ENCODE data around the gene CPNE2.
"Not testable (repeated sequence)": the region's sequence is repeated elsewhere in the genome, so short reads cannot be mapped to it uniquely, and the experiment has no call there.

The CPNE2 gene

DNA sequence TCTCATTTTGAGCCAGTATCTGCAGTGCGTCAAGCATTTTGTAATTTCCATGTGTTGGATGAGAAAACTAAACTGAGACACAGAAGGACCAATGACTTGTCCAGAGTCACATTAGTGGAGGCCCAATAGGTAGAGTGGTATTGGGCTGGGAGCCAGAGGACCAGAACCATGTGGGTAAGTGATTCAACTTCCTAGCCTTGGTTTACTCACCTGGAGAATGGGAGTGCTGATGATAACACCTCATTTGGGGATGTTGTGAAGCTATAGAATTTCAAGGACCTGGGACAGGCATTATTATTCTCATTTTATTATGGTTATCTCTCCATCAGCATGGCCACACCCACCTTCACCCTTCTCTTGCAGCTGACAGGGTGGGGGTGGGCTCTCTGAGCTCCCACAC lies 8.1 kb downstream of the CPNE2 start:
- no peak for DNase-seq

DNA sequence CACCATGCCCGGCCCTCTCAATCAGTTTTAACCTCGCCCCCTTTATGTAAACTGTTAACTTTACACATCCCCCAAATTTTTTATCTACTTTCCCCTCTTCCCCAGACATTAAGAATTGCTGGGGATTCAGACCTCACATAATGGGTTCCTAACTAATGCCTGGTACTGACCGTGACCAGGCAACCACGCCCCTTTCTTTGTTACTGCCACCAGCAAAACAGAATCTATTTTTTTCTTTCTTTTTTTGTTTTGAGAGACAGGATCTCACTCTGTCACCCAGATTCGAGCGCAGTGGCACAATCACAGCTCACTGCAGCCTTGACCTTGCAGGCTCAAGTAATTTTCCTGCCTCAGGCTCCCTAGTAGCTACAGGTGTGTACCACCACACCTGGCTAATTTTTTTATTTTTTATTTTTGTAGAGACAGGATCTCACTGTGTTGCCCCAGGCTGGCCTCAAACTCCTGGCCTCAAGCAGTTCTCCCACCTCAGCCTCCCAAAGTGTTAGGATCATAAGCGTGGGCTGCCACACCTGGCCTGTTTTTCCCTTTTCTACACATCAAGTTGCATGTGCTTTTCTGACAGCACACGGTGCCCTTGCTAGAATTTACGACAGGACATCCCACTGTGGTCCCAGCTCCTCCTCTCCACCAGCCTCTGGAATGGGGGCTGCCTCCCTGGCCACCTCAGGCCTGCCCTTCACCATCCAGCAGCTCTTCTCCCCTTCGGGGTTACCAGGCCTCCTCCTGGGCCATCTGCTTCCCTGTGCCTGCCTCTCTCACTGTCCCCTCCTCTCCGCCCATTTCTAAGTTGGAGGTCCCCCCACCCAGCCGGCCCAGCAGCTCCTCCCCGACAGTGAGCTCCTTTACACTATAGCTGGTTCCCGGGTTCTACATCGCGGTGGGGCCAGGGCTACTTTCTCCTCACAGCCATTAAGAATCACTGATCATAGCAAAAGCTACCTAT lies 10.8 kb downstream of the CPNE2 start:
- no peak for DNase-seq

DNA sequence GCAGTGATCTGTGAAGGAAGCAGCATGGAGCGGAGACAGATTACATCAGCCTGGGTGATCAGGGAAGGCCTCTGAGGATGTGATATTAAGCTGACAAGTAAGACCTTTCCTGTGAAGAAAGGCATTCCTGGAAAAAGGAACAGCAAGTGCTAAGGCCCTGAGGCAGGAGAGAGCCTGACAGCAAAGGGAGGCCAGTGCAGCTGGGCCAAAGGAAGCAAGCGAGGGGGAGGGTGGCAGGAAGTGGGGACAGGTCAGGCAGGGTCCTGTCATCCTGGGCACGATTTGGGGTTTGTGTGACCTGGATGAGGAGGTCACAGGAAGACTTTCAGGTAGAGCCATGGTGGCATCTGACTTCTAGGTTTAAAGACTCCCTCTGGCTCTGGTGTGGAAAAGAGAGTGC lies 12.3 kb downstream of the CPNE2 start:
- no peak for DNase-seq

DNA sequence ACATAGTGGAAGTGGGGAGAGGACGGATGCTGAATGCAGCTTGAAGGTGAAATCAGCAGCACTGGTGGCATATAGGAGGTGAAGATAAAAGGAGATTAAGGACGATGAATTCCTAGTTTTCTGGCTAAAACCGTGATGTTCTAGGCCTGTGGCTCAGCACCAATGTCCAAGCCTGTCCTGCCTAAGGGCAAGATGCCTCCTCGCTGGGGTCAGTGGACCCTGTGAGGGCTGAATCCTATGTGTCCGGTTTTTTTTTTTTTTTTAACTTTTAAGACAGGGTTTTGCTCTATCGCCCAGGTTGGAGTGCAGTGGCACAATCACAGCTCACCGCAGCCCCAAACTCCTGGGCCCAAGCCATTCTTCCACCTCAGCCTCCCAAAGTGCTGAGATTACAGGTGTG lies 12.8 kb downstream of the CPNE2 start:
- DNase-seq: no peak

DNA sequence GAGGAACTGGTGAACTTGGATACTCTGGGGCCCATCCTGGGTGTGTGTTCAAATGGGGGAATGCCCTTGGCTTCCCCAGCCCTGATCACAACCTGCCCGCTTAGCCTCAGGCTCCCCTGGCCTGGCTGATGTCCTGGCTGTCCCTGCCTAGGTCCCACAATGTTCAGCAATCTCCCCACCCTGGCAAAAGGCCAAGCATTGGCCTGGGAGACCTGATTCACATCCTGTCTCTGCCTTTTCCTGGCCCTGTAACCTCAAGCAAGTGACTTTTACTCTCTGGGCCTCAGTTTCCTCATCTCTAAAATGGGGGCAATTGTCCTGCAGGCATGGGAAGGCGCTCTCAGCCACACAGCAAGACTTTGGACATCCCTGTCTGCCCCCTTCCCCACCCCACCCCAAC lies 14.4 kb downstream of the CPNE2 start:
- DNase-seq: no peak

DNA sequence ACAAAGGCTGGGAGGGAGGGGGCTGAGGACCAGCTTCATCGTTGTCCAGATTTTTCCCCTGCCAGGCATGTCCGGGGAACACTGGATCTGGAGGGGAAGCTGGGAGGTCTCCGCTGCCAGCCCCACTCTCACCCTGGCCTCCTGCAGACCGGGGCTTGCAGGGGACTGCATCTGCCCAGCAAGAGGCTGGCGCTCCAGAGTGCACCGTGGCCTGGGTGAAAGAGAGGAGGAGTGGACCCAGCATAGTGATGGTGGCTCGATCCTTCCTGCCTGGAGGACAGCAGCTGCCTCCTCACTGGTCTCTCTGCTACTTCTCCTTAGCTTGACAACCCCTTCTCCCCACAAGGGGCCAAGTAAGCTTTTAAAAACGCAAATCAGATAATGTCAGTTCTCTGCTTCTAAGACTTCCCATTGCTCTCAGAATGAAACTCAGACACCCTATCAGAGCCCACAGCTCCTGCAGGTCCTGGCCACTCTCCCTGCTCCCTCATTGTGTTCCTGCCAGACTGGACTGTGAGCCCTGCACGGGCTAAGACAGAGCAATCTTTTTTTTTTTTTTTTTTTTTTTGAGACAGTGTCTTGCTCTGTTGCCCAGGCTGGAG lies 15.0 kb downstream of the CPNE2 start:
- DNase-seq: no peak

DNA sequence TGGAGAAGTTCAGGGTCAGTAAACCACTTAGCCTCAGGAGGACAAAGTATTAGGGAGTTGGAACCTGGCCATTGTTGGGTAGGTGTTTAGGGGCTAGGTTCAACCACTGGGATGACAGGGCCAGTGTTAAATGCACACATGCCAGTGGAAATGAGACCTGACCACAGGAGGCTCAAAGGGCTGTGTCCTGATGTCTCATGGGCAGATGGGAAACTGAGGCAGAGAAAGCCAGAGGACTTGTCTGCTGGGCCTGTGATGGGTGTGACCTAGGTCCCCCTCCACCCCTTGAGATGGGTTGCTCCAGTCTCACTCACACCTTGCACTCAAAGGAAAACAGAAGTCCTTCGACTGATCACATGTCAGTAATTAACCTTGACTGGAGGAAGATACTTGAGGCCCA lies 16.0 kb downstream of the CPNE2 start:
- DNase-seq: no peak

DNA sequence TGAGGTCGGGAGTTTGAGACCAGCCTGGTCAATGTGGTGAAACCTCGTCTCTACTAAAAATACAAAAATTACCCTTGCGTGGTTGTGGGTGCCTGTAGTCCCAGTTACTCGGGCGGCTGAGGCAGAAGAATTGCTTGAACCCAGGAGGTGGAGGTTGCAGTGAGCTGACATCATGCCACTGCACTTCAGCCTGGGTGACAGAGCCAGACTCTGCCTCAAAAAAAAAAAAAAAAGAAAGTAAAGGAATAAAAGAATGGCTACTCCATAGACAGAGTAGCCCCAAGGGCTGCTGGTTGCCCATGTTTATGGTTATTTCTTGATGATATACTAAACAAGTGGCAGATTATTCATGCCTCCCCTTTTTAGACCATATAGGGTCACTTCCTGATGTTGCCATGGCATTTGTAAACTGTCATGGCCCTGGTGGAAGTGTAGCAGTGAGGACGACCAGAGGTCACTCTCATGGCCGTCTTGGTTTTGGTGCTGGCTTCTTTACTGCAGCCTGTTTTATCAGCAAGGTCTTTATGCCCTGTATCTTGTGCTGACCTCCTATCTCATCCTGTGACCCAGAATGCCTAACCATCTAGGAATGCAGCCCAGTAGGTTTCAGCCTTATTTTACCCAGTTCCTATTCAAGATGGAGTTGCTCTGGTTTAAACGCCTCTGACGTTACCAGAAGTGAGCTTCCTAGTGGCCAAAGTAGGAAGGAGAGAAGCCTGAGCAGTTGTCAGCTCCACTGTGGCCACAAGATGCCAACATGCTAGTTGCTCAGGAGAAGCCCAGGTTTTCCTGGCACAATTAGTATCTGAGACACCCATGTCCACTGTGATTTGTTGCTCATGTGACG lies 17.1 kb downstream of the CPNE2 start:
- DNase-seq: not testable (repeated sequence)

DNA sequence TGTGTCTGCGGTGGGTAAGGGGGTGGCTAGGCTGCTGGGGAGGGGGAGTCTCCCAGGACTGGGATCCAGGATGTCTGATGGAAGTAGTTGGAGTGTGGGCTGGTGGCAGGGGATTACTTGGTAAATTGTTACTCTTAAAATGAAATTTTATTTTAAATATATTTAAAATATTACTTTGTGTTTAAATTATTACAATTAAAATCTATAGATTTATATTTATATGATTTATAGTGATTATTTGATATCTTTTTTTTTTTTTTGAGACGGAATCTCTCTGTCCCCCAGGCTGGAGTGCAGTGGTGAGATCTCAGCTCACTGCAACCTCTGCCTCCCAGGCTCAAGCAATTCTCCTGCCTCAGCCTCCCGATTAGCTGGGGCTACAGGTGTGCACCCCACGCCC lies 18.6 kb downstream of the CPNE2 start:
- no peak for DNase-seq

DNA sequence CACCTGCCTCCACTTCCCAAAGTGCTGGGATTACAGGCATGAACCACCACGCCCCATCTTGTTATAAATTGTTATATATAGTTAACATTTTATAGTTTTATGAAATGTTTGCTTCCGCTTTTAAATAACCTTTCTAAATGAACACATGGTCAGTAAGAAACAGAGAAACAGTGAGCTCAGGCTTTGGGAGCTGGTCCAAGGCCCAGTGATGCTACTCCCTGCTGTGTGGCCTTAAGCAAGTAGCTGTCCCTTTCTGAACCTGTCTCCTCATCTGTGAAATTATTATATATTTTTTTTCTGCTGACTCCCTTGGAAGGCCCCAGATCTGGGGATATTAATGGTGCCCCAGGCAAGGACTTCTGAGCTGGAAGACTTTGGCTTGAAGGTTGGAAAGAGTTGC lies 19.0 kb downstream of the CPNE2 start:
- no peak for DNase-seq

DNA sequence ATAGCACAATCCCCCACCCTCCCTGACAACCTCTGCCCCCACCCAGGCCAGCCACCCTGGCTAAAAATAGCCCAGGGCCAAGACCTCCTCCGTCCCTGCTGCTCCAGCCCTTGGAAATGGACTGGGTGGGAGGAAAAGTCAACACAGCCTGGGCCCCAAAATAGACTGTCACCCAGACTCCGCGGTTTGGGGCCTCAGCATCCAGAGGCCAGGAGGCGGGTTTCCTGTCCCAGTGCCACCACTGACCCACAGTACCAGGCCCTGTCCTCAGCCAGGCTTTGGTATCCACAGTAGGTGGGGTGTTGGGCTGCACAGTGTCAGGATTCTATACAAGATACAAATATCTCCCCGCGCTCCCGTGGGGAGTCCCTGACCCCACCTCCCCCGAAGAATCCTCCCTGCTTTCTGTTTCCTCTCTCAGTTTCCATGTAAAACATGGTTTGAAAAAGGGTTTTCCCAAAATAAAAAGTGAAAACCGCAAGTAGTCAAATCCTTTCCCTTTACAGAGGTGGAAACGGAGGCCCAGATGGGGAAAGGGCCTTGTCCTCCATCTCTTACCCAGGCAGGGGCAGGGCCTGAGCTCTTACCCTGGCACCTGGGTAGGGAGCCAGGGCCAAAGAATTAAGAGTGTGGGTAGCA lies 20.1 kb downstream of the CPNE2 start:
- DNase-seq: no peak

DNA sequence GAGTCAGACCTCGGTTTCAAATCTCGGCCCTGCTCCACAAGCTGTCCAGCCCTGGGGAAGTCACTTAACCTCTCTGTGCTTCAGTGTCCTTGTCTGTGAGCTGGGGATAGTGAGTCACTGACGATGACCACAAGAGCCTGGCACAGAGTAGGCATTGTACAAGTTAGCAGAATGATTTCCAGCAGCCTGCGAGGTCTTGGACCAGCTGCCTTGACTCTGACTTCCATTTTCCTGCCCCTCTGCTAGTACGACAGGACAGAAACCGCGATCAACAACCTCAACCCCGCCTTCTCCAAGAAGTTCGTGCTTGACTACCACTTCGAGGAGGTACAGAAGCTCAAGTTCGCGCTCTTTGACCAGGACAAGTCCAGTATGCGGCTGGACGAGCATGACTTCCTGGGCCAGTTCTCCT lies 20.7 kb downstream of the CPNE2 start:
- no peak for DNase-seq

DNA sequence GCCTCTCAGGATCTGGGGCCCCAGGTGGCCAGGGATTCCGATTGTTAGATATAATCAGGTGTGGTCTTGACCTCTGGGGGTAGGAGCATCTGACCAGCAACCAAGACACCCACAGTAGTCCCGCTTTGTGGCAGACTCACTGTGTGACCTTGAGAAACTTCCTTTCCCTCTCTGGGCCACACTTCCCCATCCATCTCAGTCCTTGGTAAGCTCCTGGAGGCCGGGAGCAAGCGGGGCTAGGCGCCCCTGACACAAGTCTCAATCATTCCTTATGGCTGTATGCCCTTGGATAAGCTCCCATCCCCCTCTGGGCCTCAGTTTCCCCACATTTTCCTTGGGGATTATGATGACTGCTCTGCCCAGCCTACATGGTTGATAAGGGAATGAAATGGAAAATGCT lies 21.3 kb downstream of the CPNE2 start:
- no peak for DNase-seq

DNA sequence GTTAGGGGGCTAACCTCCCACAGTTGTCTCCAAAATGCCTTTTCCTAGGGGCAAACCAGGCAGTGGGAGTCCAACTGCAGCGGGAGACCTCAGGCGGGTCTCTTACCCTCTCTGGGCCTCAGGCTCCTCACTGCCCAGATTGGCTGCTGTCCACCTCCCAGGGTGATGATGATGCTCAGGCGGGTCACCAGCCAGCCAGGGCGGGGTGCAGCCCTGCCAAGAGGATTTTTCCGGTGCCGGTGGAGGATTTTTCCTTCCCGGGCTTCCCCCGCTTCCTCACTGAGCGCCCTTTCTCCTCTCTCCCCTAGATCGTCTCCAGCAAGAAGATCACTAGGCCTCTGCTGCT lies 22.8 kb downstream of the CPNE2 start:
- DNase-seq: no peak

DNA sequence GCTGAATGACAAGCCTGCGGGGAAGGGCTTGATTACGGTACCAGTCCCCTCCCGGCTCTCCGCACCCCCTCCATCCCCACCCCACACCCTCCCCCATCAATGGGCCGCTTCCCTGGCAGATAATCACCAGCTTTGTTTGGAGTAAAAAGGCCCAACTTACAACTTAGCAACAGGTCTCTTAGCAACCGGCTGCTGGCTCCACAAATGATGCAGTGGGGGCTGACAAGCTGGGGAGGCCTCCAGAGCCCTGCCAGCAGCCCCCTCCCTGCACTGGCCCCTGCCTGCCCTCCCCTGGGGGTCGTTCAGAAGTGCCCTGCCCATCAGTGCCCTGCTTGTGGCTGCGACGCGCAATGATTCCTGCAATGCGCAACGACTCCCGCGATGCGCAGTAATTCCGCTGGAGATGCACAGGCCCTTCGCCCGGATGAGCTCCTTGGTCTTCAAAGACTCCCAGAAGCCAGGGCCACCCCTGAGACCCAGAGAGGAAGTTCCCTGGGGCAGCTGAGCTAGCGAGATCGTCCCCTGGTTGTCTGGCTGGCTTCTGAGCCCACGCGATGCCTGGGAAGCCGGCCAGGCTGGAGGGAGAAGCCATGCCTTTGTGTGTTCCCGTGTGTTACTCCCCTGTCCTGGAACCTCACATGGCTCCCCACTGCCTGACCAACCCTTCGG lies 23.3 kb downstream of the CPNE2 start:
- no peak for DNase-seq

DNA sequence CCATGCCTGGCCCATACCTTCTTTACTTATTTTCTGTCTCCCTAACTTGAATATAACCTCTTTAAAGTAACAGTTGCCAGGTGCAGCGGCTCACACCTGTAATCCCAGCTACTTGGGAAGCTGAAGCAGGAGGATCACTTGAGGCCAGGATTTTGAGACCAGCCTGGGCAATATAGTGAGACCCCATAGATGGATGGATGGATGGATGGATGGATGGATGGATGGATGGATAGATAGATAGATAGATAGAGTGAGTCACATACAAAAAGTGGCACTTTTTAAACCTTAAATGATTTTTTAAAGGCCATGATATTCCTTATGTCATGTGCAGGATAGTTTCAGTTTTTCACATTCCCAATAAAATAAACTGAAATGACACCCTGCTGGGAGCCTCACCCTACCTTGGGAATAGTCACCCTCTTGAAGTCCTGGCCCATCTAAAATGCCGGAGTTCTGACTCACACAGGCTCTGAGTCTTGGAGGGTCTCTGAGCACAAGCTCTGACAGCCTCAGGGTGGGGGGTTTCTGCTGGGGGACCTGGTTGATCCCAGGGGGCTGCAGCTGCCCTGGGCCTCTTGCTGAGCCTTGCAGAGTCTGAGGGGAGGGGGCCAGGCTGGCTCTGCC lies 26.2 kb downstream of the CPNE2 start:
- DNase-seq: no peak

DNA sequence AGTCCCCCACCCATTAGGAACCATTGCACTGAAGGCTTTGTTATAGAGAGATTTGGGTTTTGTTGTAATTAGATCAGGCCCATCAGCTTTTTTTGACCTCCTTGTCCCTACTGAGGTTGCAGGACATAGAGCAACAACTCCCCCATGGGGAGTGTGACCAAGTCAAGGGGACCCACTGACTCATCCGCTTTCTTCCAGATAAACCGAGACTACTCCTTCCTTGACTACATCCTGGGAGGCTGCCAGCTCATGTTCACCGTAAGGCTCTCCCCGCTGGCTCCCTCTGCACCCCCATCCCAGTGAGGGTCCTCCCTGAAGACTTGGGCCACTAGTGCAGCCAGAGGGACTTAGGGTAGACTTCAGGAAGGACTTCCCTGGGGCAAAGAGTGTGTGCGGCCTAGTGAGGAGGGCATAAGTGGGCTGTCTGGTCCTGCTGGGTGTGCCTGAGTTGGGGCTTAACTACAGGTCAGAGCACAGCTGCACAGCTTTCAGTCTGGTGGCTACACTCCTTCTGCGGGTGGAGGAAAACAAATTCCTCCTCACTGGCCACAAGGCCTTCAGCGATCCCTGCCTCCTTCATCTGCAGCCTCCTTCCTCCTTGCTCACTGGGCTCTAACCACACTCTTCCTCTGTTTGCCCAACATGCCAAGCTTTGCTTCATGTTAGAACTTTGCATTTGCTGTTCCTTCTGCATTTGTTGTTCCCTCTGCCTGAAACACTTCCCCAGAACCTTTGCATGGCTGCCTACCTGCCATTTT lies 31.0 kb downstream of the CPNE2 start:
- no peak for DNase-seq

DNA sequence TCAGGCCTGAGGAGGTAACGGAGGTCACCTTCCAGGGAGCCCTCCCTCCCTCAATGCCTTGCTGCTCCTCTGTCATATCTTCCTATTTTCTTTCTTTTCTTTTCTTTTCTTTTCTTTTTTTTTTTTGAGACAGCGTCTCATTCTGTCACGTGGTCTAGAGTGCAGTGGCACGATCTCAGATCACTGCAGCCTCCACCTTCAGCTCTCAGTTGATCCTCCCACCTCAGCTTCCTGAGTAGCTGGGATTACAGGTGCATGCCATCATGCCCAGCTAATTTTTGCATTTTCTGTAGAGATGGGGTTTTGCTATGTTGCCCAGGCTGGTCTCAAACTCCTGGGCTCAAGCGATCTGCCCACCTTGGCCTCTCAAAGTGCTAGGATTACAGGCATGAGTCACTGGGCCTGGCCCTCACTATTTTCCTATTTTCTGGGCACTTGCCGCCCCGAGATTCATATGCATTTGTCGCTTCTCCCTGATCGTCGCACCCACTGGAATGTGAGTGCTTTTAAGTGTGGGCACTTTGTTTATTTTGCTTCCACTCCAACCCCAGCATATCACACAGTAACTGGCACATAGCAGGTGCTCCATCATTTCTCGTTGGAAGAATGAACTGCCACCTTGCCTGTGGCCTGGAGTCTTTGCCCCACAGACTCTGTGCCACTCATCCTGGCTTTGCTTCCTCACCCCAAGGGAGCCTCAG lies 31.7 kb downstream of the CPNE2 start:
- DNase-seq: no peak

DNA sequence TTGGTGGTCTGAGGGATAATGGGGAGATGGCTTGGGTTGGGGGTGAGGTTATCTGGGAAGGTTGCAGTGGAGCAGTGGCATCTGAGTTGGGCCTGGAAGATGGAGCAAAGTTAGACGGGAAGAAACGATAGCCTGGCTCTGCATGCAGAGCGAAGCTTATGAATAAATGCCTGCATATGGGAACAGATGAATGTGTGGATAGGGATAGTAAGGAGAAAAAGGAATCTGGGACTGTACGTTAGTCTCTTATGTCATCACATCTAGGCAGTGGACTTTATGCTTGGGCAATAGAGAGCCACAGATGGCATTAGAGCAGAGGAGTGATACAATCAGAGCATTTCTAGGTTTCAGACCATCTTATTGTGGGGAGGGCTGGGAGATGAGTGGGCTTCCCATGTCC lies 33.0 kb downstream of the CPNE2 start:
- no peak for DNase-seq

DNA sequence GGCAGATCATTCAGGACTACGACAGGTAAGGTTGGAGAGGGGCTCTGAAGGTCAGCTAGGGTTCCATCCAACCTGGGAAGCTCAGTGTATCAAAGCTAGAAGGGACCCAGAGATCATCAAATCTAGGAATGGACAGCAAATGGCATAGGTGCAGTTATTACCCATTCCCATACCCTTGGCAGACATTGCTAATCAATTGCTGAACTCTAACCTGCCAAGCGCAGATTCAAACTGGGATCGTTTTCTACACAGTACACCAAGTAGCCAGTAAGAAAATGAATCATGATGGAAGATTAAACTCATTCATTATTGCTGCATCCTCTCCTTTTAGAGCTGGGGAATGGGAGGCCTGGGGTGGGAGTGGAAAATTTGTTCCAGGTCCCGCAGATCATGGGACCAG lies 33.6 kb downstream of the CPNE2 start:
- no peak for DNase-seq

DNA sequence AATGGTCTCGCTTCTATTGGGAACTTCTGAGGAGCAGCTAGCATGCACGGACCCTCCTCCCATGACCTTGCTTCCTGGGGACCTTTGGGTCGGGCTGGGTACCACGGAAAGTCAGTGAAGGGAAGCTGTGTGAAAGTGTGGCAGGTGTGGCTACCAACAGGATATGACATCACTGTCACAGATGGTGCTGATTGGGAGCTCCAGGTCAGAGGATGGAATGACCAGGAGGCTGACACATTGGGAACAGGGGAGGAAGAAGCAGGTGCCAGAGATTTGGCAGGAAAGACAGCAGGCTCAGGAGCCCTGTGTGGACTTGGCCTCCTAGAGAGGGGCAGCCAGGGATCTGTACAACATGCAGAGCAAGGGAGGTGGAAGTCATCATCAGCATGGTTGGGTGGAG lies 34.0 kb downstream of the CPNE2 start:
- no peak for DNase-seq
